Naive thymus-derived CD4-positive, alpha-beta T cell (primary cell): Measurements from ENCODE around the gene NTRK3. TPM values are rescaled to one million over a fixed set of nuclear protein-coding genes. Genes with fewer than 3 reads are reported as not detected.
"Not testable (repeated sequence)": the region's sequence is repeated elsewhere in the genome, so short reads cannot be mapped to it uniquely, and the experiment has no call there.

ENCODE experiments used
- ATAC-seq: fragments of 150-1000 bp; cut with Tn5 transposase; 2 replicates; pipeline ENCODE4 v1.10.0; 2021; ENCODE audit warnings: mild to moderate bottlenecking, moderate library complexity
- CTCF ChIA-PET: fragments of 350-600 bp; sonication (Branson Sonifier 250); formaldehyde crosslinking; loops from one replicate; lab custom pipeline; 2021; ENCODE audit warnings: antibody characterized with exemption; lab: Charles Lee
- POLR2A ChIA-PET: fragments of 350-600 bp; sonication (Branson Sonifier 250); formaldehyde crosslinking; loops from one replicate; lab custom pipeline; 2021; ENCODE audit warnings: antibody characterized with exemption, inconsistent platforms; lab: Charles Lee
- DNase-seq, 9 donors: peaks; one replicate each; pipeline versions ENCODE4 v3.0.0 to v3.0.0-alpha.2; 2020 to 2022; ENCODE audit warnings: mixed read lengths in 1 of 9
- H3K27ac ChIP-seq: one replicate; pipeline ENCODE4 v1.7.0; 2013; ENCODE audit warnings: mild to moderate bottlenecking, low read depth, low read length, moderate library complexity
- H3K27me3 ChIP-seq, 2 donors: one replicate each; pipeline ENCODE4 v1.7.0; 2013; ENCODE audit warnings: low read length in 2 of 2, mild to moderate bottlenecking in 2 of 2, moderate library complexity in 2 of 2; ENCODE audit not compliant: control insufficient read depth in 2 of 2, insufficient read depth in 2 of 2
- H3K36me3 ChIP-seq, 3 experiments: 1 replicate in 2 of 3; 2 replicates in 1 of 3; pipeline ENCODE4 v1.7.0; 2013; ENCODE audit warnings: low read length in 3 of 3, mild to moderate bottlenecking in 3 of 3, moderate library complexity in 1 of 3; ENCODE audit not compliant: insufficient read depth in 3 of 3, control insufficient read depth in 2 of 3
- H3K4me1 ChIP-seq, 2 donors: one replicate each; pipeline ENCODE4 v1.7.0; 2013; ENCODE audit warnings: low read length in 2 of 2, mild to moderate bottlenecking in 2 of 2, moderate library complexity in 1 of 2; ENCODE audit not compliant: control insufficient read depth in 2 of 2, insufficient read depth in 2 of 2
- H3K4me3 ChIP-seq: 2 replicates; pipeline ENCODE4 v1.7.0; 2013; ENCODE audit warnings: mild to moderate bottlenecking, low read length
- H3K9me3 ChIP-seq, 3 experiments: 1 replicate in 2 of 3; 2 replicates in 1 of 3; pipeline ENCODE4 v1.7.0; 2013; ENCODE audit warnings: low read length in 3 of 3; ENCODE audit not compliant: control insufficient read depth in 2 of 3
- H3K27ac Mint-ChIP-seq, 9 donors: one replicate each; pipeline ENCODE4 v1.8.0; 2020 to 2022; ENCODE audit warnings: mixed read lengths in 9 of 9, mild to moderate bottlenecking in 8 of 9, moderate library complexity in 5 of 9, inconsistent platforms in 2 of 9
- H3K27me3 Mint-ChIP-seq, 5 donors: one replicate each; pipeline ENCODE4 v1.8.0; 2021 to 2022; ENCODE audit warnings: mixed read lengths in 5 of 5, mild to moderate bottlenecking in 1 of 5
- H3K36me3 Mint-ChIP-seq, 5 donors: one replicate each; pipeline ENCODE4 v1.8.0; 2020 to 2022; ENCODE audit warnings: mixed read lengths in 5 of 5, mild to moderate bottlenecking in 3 of 5, inconsistent platforms in 1 of 5
- H3K4me1 Mint-ChIP-seq, 7 donors: one replicate each; pipeline ENCODE4 v1.8.0; 2020 to 2022; ENCODE audit warnings: mixed read lengths in 7 of 7, mild to moderate bottlenecking in 3 of 7, inconsistent platforms in 1 of 7
- H3K4me3 Mint-ChIP-seq, 10 donors: one replicate each; pipeline ENCODE4 v1.8.0; 2020 to 2022; ENCODE audit warnings: mild to moderate bottlenecking in 10 of 10, mixed read lengths in 10 of 10, moderate library complexity in 6 of 10, inconsistent platforms in 2 of 10
- H3K9me3 Mint-ChIP-seq, 11 donors: one replicate each; pipeline ENCODE4 v1.8.0; 2020 to 2022; ENCODE audit warnings: mixed read lengths in 11 of 11, mild to moderate bottlenecking in 4 of 11, inconsistent platforms in 1 of 11, moderate library complexity in 1 of 11
- intact Hi-C, 2 donors: fragments of 100-400 bp; cut with micrococcal nuclease; formaldehyde crosslinking; loops; one replicate each; pipeline ENCODE4 v1.15.1; 2023
- polyA plus RNA-seq, 2 donors: library from polyadenylated mRNA; unstranded; fragments of 300-500 nt; fragmentation: Illumina TruSeq; gene quantifications; one replicate each; pipeline ENCODE4 v1.2.3, GENCODE V29; 2021
- total RNA-seq, 6 experiments: library from RNA in 5 of 6; stranded (reverse) in 5 of 6; gene quantifications; 1 replicate in 5 of 6; 2 replicates in 1 of 6; pipeline ENCODE4 v1.2.3 and lab custom pipeline; 2021 to 2026

NTRK3 gene
- total and polyA plus RNA-seq, 7 experiments from 2014 or later = 0.05 to 0.78 TPM; not detected in 5

- Mint-ChIP-seq H3K9me3 (peaks cover 0 to 8% (median 0%) of the 10 kb centered on the region in 11 donors), H3K36me3 (no peaks in the 10 kb centered on the region), H3K4me3 (no peak overlapping the region), H3K27me3 (peaks cover 0 to 11% (median 0%) of the 10 kb centered on the region in 5 donors), H3K4me1 (no peaks in the 10 kb centered on the region), H3K27ac (no peak overlapping the region)
- ATAC-seq (no peak), DNase-seq (no peak)
- CTCF ChIA-PET = no interaction called here
- intact Hi-C loops = no loop called here
- POLR2A ChIA-PET = no interaction called here
- no peaks in the 10 kb centered on the region for H3K36me3 ChIP-seq
- no peaks in the 10 kb centered on the region for H3K27me3 ChIP-seq
- H3K4me1 ChIP-seq = no peaks in the 10 kb centered on the region
- H3K9me3 ChIP-seq = no peaks in the 10 kb centered on the region
- no peak overlapping the region for H3K27ac ChIP-seq
- no peak overlapping the region for H3K4me3 ChIP-seq
Observed at GRCh38 chr15:87849181-87849580, 407.4 kb downstream of the NTRK3 start.

GRCh38 chr15:87848012-87848411 lies 408.5 kb downstream of the NTRK3 start:
- DNase-seq = no peak
- intact Hi-C loops = no loop called here

GRCh38 chr15:87846746-87847145 lies 409.8 kb downstream of the NTRK3 start:
- ChIA-PET CTCF (no interaction called here), POLR2A (no interaction called here)
- H3K36me3 ChIP-seq = no peaks in the 10 kb centered on the region
- H3K27ac ChIP-seq = no peak overlapping the region
- H3K27me3 ChIP-seq = no peaks in the 10 kb centered on the region
- no peaks in the 10 kb centered on the region for H3K4me1 Mint-ChIP-seq
- H3K27ac Mint-ChIP-seq = no peak overlapping the region
- no peak overlapping the region for H3K4me3 Mint-ChIP-seq
- peaks cover 0 to 5% (median 0%) of the 10 kb centered on the region in 5 donors for H3K36me3 Mint-ChIP-seq
- no peaks in the 10 kb centered on the region for H3K4me1 ChIP-seq
- ATAC-seq (no peak), DNase-seq (no peak)
- H3K4me3 ChIP-seq = no peak overlapping the region
- H3K9me3 ChIP-seq = no peaks in the 10 kb centered on the region
- peaks cover 0 to 8% (median 0%) of the 10 kb centered on the region in 11 donors for H3K9me3 Mint-ChIP-seq
- H3K27me3 Mint-ChIP-seq = no peaks in the 10 kb centered on the region
- intact Hi-C loops = no loop called here

More at GRCh38 chr15:87848012-87848411, 408.5 kb downstream of the NTRK3 start:
- H3K4me1 Mint-ChIP-seq = no peaks in the 10 kb centered on the region
- Histone ChIP-seq H3K27me3 (no peaks in the 10 kb centered on the region), H3K27ac (no peak overlapping the region), H3K4me3 (no peak overlapping the region), H3K4me1 (no peaks in the 10 kb centered on the region), H3K9me3 (no peaks in the 10 kb centered on the region), H3K36me3 (no peaks in the 10 kb centered on the region)
- no peak overlapping the region for H3K27ac Mint-ChIP-seq
- no peak for ATAC-seq
- peaks cover 0 to 6% (median 0%) of the 10 kb centered on the region in 5 donors for H3K27me3 Mint-ChIP-seq
- H3K9me3 Mint-ChIP-seq = peaks cover 0 to 2% (median 0%) of the 10 kb centered on the region in 11 donors
- ChIA-PET CTCF (no interaction called here), POLR2A (no interaction called here)
- no peak overlapping the region for H3K4me3 Mint-ChIP-seq
- H3K36me3 Mint-ChIP-seq = no peaks in the 10 kb centered on the region

GRCh38 chr15:87843312-87843711 lies 413.2 kb downstream of the NTRK3 start:
- H3K36me3 Mint-ChIP-seq = peaks cover 0 to 5% (median 0%) of the 10 kb centered on the region in 5 donors
- ATAC-seq (no peak), DNase-seq (no peak)
- Histone ChIP-seq H3K27ac (no peak overlapping the region), H3K9me3 (no peaks in the 10 kb centered on the region), H3K4me1 (no peaks in the 10 kb centered on the region), H3K4me3 (no peak overlapping the region), H3K27me3 (no peaks in the 10 kb centered on the region), H3K36me3 (no peaks in the 10 kb centered on the region)
- no peak overlapping the region for H3K27ac Mint-ChIP-seq
- H3K4me3 Mint-ChIP-seq = no peak overlapping the region
- H3K9me3 Mint-ChIP-seq = peaks cover 0 to 10% (median 0%) of the 10 kb centered on the region in 11 donors
- CTCF ChIA-PET = no interaction called here
- H3K4me1 Mint-ChIP-seq = no peaks in the 10 kb centered on the region
- H3K27me3 Mint-ChIP-seq = no peaks in the 10 kb centered on the region
- POLR2A ChIA-PET = no interaction called here
- intact Hi-C loops = no loop called here

DNA sequence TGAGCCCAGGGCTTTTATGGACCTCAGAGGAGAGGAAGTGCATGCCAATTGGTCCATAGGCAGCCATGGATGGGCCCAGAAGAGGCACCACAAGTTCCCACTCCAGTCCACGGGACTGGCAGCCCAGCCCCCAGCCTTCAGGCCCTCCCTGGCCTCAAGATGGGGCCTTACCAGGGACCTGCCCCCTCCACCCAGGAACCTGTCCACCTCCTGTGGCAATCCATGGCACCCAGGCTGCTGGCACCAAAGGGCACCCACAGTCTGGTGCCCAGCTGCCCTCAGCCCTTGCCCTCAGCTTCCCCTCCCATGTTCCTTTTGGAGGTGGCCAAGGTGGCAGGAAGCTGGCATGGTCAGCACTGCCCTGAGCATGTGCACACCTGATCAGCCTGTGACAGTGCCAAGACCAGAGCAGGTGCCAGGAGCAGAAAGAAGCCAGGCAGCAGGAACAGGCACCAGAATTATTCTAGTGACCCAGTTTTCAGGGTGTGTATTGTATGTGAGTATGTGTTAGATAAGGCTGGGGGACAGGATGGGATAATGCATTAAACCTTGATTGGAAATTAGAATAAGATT lies 415.0 kb downstream of the NTRK3 start:
- no peaks in the 10 kb centered on the region for H3K27me3 ChIP-seq
- H3K36me3 ChIP-seq = no peaks in the 10 kb centered on the region
- no peak overlapping the region for H3K4me3 ChIP-seq
- Mint-ChIP-seq H3K4me1 (no peaks in the 10 kb centered on the region), H3K27ac (no peak overlapping the region), H3K4me3 (no peak overlapping the region), H3K27me3 (no peaks in the 10 kb centered on the region), H3K9me3 (peaks cover 0 to 10% (median 4%) of the 10 kb centered on the region in 11 donors), H3K36me3 (peaks cover 0 to 5% (median 0%) of the 10 kb centered on the region in 5 donors)
- H3K9me3 ChIP-seq = no peaks in the 10 kb centered on the region
- CTCF ChIA-PET = interaction anchor here (0.5 kb wide), 1 partner anchor 10 kb away, joined by 3 read pairs; no protein-coding TSS in a partner anchor
- POLR2A ChIA-PET = no interaction called here
- no peaks in the 10 kb centered on the region for H3K4me1 ChIP-seq
- DNase-seq (no peak), ATAC-seq (no peak)
- intact Hi-C loops = no loop called here
- H3K27ac ChIP-seq = no peak overlapping the region

- H3K9me3 ChIP-seq, H3K4me1 ChIP-seq, DNase-seq, CTCF ChIA-PET, H3K27ac ChIP-seq, H3K27ac Mint-ChIP-seq, H3K4me3 ChIP-seq, H3K36me3 Mint-ChIP-seq, H3K27me3 ChIP-seq, ATAC-seq, POLR2A ChIA-PET, H3K36me3 ChIP-seq, H3K4me3 Mint-ChIP-seq, H3K27me3 Mint-ChIP-seq, intact Hi-C loops, H3K4me1 Mint-ChIP-seq: not testable (repeated sequence)
- H3K9me3 Mint-ChIP-seq = peaks cover 0 to 10% (median 4%) of the 10 kb centered on the region in 11 donors
Observed at GRCh38 chr15:87835830-87836229, 420.7 kb downstream of the NTRK3 start.

GRCh38 chr15:87833333-87833732 lies 423.2 kb downstream of the NTRK3 start:
- H3K27me3 ChIP-seq, H3K4me3 ChIP-seq, H3K4me1 Mint-ChIP-seq, intact Hi-C loops, H3K36me3 ChIP-seq, DNase-seq, CTCF ChIA-PET, POLR2A ChIA-PET, H3K36me3 Mint-ChIP-seq, H3K27me3 Mint-ChIP-seq, H3K4me3 Mint-ChIP-seq, H3K4me1 ChIP-seq, H3K27ac ChIP-seq, H3K27ac Mint-ChIP-seq, ATAC-seq, H3K9me3 ChIP-seq: not testable (repeated sequence)
- H3K9me3 Mint-ChIP-seq = peaks cover 0 to 13% (median 3%) of the 10 kb centered on the region in 11 donors
